ENCODE data around the gene SPDYE16.
"Not testable (repeated sequence)": the region's sequence is repeated elsewhere in the genome, so short reads cannot be mapped to it uniquely, and the experiment has no call there.

DNA sequence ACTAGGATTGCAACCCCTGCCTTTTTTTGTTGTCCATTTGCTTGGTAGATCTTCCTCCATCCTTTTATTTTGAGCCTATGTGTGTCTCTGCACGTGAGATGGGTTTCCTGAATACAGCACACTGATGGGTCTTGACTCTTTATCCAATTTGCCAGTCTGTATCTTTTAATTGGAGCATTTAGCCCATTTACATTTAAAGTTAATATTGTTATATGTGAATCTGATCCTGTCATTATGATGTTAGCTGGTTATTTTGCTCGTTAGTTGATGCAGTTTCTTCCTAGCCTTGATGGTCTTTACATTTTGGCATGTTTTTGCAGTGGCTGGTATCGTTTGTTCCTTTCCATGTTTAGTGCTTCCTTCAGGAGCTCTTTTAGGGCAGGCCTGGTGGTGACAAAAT lies 21.9 kb upstream of the SPDYE16 start:
- TF ChIP-seq, protein P1, sequence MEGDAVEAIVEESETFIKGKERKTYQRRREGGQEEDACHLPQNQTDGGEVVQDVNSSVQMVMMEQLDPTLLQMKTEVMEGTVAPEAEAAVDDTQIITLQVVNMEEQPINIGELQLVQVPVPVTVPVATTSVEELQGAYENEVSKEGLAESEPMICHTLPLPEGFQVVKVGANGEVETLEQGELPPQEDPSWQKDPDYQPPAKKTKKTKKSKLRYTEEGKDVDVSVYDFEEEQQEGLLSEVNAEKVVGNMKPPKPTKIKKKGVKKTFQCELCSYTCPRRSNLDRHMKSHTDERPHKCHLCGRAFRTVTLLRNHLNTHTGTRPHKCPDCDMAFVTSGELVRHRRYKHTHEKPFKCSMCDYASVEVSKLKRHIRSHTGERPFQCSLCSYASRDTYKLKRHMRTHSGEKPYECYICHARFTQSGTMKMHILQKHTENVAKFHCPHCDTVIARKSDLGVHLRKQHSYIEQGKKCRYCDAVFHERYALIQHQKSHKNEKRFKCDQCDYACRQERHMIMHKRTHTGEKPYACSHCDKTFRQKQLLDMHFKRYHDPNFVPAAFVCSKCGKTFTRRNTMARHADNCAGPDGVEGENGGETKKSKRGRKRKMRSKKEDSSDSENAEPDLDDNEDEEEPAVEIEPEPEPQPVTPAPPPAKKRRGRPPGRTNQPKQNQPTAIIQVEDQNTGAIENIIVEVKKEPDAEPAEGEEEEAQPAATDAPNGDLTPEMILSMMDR (IDR thresholded peaks at IDR 0.05), result not testable (repeated sequence)
- TF ChIP-seq POLR2A (IDR thresholded peaks at IDR 0.05), result not testable (repeated sequence)

Data from right lobe of liver (tissue), 4 donors.